HG03469 (cell line): ENCODE measurements around the gene OR8K3.

Experiments
- ATAC-seq: cut with Tn5 transposase; IDR thresholded peaks from one replicate; pipeline ENCODE4 v1.9.1; 2021; ENCODE audit warnings: mild to moderate bottlenecking, moderate library complexity, moderate number of reproducible peaks; ENCODE audit not compliant: unreplicated experiment

OR8K3 gene

DNA sequence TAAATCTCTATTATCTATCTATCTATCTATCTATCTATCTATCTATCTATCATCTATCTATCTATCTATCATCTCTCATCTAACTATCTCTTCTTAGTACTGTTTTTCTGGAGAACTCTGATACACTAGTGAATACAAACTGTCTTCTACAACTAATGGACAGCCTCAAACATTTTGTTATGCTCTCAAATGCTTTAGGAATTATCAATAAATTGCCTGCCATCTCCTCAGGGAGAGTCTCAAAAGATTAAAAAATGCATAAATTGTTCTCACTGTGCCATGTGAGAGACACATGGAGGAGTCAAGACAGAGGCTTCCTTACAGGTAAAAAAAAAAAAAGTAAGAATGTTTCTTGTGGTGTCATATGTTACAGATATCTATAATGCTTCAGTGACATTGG, at the start of gene OR8K3:
OR8K3 (plus strand) TSS at position 301 of the 400 bp plus-strand sequence. CDS start 3,163 bp downstream, outside the sequence.
- ATAC-seq: no peak

DNA sequence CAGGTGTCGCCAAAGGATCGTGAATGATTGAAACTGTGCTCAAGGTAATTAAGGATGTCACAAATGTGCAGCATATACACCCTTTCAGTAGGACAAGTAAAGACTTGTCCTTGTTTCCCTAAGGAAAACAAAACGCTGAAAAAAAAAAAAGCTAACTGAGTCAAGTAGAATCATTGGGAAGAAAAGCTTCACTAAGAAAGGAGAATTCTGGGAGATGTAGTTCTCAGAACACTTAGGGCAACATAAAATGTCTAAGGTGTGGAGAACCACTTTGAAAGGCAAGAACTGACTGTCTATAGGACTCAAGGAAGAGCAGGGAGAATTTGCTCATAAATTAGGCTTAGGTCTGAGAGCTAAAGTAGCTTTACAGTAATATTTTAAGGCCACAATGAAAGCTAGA, 43.9 kb upstream of the OR8K3 start:
- no peak for ATAC-seq

DNA sequence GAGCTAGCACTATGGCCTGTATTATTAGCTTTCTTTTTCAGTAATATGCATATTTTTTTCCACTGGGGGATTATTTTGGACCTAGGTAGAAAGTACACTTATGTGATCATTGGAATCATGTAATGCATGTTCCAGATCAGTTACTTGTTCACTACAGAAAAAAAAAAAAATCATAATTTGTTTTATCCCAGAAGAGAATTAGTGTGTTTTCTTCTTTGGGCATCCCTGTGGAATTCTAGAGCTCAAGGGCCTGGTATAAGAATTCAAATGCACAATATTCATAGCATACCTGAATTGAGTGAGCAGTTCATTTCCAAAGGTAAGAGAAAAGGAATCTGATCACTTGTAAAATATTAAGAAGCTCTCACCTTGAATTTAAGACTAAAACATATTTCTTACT, 41.1 kb upstream of the OR8K3 start, which contains the start of gene OR5T1:
OR5T1 (plus strand) TSS at position 301 of the 400 bp plus-strand sequence. CDS start 1,485 bp downstream, outside the sequence.
- no peak for ATAC-seq

DNA sequence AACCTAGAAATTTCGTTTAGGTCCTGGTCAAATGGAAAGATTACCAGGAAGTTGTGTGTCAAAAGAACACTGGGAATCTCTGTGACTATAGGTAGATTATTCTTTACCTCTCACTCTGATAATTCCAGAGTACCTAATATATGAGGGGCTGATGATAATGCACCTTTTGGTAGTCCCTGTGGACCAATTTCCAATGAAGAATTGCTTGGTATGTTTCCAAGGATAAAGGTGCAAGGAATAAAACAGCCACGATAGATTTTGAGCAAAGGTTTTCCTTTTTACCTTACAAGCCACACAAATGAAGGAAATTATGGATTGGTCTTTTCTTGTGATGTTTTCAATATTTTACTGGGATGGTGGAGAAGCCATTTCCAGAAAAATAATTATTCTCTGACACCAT, 22.8 kb upstream of the OR8K3 start, which contains the start of gene OR8H1:
OR8H1 (minus strand) TSS at position 101 of the 400 bp plus-strand sequence. CDS start 1,192 bp downstream, outside the sequence.
- ATAC-seq: no peak

DNA sequence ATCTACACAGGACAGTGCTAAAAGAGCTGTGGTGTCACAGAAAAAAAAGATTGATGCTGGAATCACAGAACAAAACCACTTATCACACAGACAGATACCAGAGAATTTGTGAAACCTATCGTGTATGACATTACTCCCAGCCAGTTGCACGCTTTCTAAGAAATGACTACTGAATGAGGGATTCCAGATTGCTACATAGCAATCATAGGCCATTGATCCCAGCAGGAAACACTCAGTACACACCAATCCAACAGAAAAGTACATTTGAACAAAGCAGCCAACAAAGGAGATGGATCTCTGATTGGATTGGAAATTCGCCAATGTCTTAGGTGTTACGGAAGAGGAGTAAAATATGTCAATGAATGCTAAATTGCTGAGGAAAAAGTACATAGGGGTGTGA, 18.0 kb upstream of the OR8K3 start:
- no peak for ATAC-seq

DNA sequence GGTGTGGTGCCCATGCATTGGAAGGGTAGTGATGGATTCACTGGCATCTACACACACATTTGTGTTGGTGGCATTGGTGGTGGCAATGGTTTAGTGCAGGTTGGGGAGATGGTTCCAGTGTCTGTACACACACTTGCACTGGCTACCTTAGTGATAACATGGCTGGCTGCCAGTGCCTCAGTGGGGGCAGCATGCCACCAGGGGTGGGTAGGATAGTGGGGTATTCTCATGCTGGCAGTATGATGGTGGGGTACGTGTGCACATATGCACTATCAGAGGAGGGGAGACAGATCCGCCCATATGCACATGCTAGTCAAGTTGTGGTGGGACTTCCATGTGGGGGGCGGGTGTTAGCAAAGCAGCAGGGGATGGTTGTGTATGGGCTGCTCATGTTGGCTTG, 7.1 kb upstream of the OR8K3 start:
- ATAC-seq: no peak

DNA sequence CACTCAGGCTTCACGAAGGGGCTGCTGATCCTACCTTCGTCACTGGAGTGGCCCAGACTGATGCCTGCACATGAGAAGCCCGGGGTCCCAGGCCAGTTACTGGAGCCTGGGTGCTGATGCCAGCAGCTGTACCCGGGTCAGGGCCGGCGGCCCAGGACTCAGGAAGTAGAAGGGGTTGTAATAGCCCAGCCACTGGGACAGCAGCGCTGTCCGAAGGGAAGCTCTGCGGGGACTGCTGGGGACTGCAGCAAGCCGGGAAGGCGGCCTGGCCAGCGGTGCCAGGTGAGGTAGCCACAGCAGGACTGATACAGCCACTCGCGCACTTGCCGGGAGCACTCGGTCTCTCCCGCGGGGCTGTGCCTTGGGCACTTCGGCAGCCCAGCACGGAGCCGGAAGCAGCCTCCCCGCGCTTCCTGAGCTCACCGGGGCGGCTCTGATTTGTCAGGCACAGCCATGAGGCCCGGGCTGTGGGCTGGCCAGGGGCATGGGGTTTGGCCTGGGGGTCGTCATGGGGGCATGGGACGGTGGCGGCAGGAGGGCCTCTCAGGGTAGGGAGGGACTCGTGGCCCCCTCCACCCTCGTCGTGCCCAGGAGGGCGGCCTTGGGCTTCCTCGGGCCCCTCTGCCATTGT, 17.0 kb downstream of the OR8K3 start:
- ATAC-seq: no peak

DNA sequence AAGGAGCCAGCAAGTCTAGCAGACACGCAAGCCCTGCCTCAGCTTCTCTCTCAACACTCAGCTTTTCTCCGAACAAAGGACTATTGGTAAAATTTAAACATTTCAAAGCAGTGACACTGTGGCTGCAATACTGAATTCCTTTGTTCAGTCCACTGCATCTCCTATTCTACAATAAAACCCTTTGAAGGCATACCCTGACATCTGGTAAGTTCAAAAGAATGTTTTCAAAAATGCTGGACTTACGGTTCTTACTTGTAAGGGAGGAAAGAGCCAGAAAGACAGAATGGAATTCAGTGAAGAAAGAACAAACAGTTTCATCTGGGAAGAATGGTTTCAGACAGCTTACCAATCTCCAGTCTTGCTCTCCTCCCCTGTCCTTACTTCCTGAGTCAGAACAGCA, 18.2 kb downstream of the OR8K3 start:
- ATAC-seq: no peak

DNA sequence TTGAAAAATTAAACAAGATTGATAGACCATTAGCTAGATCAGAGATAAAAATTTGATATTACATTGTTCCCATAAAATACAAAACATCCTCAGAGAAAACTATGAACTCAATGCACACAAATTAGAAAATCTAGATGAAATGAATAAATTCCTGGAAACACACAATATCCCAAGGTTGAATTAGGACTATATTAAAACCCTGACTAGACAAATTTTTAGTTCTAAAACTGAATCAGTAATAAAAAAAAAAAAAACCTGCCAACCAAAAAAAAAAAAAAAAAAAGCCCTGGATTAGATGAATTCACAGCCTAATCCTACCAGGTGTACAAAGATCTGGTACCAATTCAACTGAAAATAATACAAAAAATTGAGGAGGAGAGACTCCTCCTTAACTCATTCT, 25.3 kb downstream of the OR8K3 start:
- no peak for ATAC-seq

DNA sequence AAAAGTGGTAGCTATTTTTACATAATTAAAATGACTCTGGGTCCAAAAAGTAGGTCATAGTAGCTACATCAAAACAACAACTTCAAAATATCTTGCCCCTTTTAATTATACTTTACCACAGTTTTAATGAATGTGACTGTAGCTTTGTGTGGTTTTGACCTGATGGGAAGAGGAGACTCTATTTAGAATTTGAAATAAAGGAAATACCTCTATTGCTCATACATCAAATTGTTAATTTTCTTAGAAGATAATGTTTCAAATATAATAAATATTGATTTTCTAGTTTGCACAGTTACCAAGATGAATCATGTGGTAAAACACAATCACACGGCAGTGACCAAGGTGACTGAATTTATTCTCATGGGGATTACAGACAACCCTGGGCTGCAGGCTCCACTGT, 30.8 kb downstream of the OR8K3 start, which contains the start of gene OR8K1:
OR8K1 (plus strand) TSS at position 301 of the 400 bp plus-strand sequence; CDS start at position 301, 0 bp downstream.
- ATAC-seq: no peak

DNA sequence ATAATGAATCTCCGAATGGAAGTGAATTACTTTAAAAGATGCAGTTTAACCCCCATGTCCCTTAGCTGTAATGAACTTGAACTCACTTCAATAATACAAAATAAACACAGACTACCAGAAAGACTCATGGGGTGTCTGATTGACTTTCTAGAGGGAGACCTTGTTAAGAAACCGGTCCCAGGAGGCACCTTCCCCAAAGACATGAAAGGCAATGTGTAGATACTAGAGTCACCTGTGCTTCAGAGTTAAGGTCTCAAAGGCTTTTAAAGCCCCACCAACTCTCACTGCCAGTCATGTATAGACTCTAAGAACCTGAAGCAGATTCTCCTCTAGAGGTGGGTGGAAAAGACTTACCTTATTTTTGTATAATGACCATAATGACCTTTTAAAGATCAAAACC, 39.0 kb downstream of the OR8K3 start, which contains the start of gene OR8J1:
OR8J1 (plus strand) TSS at position 301 of the 400 bp plus-strand sequence. CDS start 5,956 bp downstream, outside the sequence.
- ATAC-seq: no peak
